Measurements from ENCODE around the gene SAE1.
"Not testable (repeated sequence)": the region's sequence is repeated elsewhere in the genome, so short reads cannot be mapped to it uniquely, and the experiment has no call there.

SAE1 gene

DNA sequence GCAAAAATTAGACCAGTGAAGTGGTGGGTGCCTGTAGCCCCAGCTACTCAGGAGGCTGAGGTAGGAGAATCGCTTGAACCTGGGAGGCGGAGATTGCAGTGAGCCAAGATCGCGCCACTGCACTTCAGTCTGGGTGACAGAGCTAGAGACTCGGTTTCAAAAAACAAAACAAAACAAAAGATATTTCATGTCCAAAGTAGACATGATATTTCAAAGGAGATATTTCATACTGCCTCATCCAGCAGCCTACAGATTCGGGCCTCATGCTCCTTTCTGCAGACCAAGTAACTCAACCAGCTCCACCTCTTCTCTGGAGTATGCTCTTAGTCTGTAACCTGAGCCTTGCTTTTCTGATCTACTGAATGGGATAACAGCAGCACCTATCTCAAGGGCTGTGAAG is 32.0 kb upstream of the SAE1 start:
- no peak overlapping the region for H3K4me3 ChIP-seq (ENCODE audit: low read depth in 1 of 2, low read length in 2 of 2)
- H2AFZ ChIP-seq (ENCODE audit: low read depth, low read length): no peak overlapping the region
- ATAC-seq (ENCODE audit: insufficient read depth, low read depth) (no peak), DNase-seq (no peak)
- H3K27ac ChIP-seq (ENCODE audit: low read length): no peak overlapping the region
- H4K20me1 ChIP-seq (ENCODE audit: insufficient read depth, low read length): peaks cover 79% of the 10 kb centered on the region
- H3K36me3 ChIP-seq (ENCODE audit: insufficient read depth, low read length): peaks cover 55% of the 10 kb centered on the region
- TF ChIP-seq, protein P1, sequence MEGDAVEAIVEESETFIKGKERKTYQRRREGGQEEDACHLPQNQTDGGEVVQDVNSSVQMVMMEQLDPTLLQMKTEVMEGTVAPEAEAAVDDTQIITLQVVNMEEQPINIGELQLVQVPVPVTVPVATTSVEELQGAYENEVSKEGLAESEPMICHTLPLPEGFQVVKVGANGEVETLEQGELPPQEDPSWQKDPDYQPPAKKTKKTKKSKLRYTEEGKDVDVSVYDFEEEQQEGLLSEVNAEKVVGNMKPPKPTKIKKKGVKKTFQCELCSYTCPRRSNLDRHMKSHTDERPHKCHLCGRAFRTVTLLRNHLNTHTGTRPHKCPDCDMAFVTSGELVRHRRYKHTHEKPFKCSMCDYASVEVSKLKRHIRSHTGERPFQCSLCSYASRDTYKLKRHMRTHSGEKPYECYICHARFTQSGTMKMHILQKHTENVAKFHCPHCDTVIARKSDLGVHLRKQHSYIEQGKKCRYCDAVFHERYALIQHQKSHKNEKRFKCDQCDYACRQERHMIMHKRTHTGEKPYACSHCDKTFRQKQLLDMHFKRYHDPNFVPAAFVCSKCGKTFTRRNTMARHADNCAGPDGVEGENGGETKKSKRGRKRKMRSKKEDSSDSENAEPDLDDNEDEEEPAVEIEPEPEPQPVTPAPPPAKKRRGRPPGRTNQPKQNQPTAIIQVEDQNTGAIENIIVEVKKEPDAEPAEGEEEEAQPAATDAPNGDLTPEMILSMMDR (IDR thresholded peaks at IDR 0.05; ENCODE audit: borderline replicate concordance, extremely low read depth, low read length, poor library complexity, severe bottlenecking): no peak
- no peak overlapping the region for H3K4me2 ChIP-seq (ENCODE audit: insufficient read depth, low read length)
- no peaks in the 10 kb centered on the region for H3K9me3 ChIP-seq (ENCODE audit: insufficient read depth, low read length, severe bottlenecking)
- H3K79me2 ChIP-seq (ENCODE audit: insufficient read depth, low read length): peaks cover 99% of the 10 kb centered on the region
- H3K27me3 ChIP-seq (ENCODE audit: insufficient read depth, low read length, poor library complexity): no peaks in the 10 kb centered on the region
- H3K4me1 ChIP-seq (ENCODE audit: insufficient read depth, low read length): peaks cover 21% of the 10 kb centered on the region
- H3K9ac ChIP-seq (ENCODE audit: low read depth, low read length): no peak overlapping the region

DNA sequence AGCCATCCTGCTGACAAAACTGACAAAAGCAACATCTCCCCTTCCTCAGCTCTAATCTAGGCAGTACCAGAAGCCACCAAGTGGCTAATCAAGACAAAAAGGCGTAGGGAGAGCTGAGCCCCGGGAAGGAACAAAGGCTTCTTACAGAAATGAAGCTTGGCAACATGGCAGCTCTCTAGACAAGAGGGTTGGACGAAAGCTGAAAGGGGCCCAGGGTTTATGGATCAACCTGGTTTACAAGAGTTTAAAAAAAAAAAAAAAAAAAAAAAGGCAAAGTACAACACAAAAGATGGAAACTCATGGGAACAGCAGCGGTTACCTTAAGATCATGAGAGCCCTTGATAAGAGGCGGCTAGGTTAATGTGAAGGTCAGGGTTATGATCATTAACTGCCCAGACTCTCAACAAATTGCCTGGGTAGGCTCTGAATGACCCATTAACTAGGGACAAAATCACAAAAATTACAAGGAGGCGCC is 31.0 kb upstream of the SAE1 start:
- no peak overlapping the region for H2AFZ ChIP-seq (ENCODE audit: low read depth, low read length)
- peaks cover 99% of the 10 kb centered on the region for H3K79me2 ChIP-seq (ENCODE audit: insufficient read depth, low read length)
- no peaks in the 10 kb centered on the region for H3K9me3 ChIP-seq (ENCODE audit: insufficient read depth, low read length, severe bottlenecking)
- no peak overlapping the region for H3K4me3 ChIP-seq (ENCODE audit: low read depth in 1 of 2, low read length in 2 of 2)
- peaks cover 20% of the 10 kb centered on the region for H3K4me1 ChIP-seq (ENCODE audit: insufficient read depth, low read length)
- ATAC-seq (ENCODE audit: insufficient read depth, low read depth): no peak
- peaks cover 72% of the 10 kb centered on the region for H4K20me1 ChIP-seq (ENCODE audit: insufficient read depth, low read length)
- H3K4me2 ChIP-seq (ENCODE audit: insufficient read depth, low read length): no peak overlapping the region
- H3K36me3 ChIP-seq (ENCODE audit: insufficient read depth, low read length): peaks cover 48% of the 10 kb centered on the region
- no peak for DNase-seq
- H3K27ac ChIP-seq (ENCODE audit: low read length): no peak overlapping the region
- no peak for TF ChIP-seq EZH2 (IDR thresholded peaks at IDR 0.05; ENCODE audit: borderline replicate concordance, low read depth, low read length, severe bottlenecking)
- TF ChIP-seq, protein P1 (IDR thresholded peaks at IDR 0.05; ENCODE audit: borderline replicate concordance, extremely low read depth, low read length, poor library complexity, severe bottlenecking): no peak
- H3K27me3 ChIP-seq (ENCODE audit: insufficient read depth, low read length, poor library complexity): no peaks in the 10 kb centered on the region
- H3K9ac ChIP-seq (ENCODE audit: low read depth, low read length): no peak overlapping the region

DNA sequence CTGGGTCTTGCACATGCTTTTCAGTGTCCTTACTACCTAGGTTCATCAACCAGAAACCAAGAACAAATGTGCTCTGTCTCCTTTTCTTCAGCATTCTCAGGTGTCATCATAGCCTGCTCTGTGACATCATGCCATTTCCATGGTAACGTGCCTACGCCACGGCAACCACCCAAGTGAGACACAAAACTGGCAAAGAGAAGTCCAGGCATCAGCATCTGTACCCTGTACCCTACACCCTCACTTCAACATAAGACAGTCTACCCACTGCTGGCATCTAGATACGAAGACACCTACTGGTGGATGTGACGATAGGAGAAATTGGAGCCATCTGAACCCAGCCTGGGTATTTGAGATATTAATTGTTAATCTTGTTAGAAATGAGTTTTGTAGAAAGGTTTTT is 30.3 kb upstream of the SAE1 start:
- peaks cover 14% of the 10 kb centered on the region for H3K4me1 ChIP-seq (ENCODE audit: insufficient read depth, low read length)
- no peak for ATAC-seq (ENCODE audit: insufficient read depth, low read depth)

DNA sequence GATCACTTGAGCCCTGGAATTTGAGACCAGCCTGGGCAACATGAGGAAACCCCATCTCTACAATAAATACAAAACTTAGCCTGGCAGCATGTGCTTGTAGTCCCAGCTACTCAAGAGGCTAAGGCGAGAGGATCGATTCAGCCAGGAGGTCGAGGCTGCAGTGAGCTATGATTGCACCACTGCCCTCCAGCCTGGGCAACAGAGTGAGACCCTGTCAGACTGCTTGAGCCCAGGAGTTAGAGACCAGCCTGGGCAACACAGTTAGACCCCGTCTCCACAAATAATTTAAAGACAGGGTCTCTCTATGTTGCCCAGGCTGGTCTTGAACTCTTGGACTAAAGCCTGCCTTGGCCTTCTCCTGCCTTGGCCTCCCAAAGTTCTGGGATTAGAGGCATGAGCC is 29.5 kb upstream of the SAE1 start:
- Histone ChIP-seq H4K20me1 (ENCODE audit: insufficient read depth, low read length) (peaks cover 68% of the 10 kb centered on the region), H3K36me3 (ENCODE audit: insufficient read depth, low read length) (peaks cover 46% of the 10 kb centered on the region), H3K79me2 (ENCODE audit: insufficient read depth, low read length) (peaks cover 99% of the 10 kb centered on the region)
- H3K4me1 ChIP-seq (ENCODE audit: insufficient read depth, low read length); H3K4me3 ChIP-seq (ENCODE audit: low read depth in 1 of 2, low read length in 2 of 2); H3K27ac ChIP-seq (ENCODE audit: low read length); H3K9me3 ChIP-seq (ENCODE audit: insufficient read depth, low read length, severe bottlenecking); H3K4me2 ChIP-seq (ENCODE audit: insufficient read depth, low read length); H3K9ac ChIP-seq (ENCODE audit: low read depth, low read length); ATAC-seq (ENCODE audit: insufficient read depth, low read depth); H2AFZ ChIP-seq (ENCODE audit: low read depth, low read length); H3K27me3 ChIP-seq (ENCODE audit: insufficient read depth, low read length, poor library complexity); DNase-seq: not testable (repeated sequence)

More for the DNA sequence above, 30.3 kb upstream of the SAE1 start:
- Histone ChIP-seq H3K4me2 (ENCODE audit: insufficient read depth, low read length) (no peak overlapping the region), H4K20me1 (ENCODE audit: insufficient read depth, low read length) (peaks cover 71% of the 10 kb centered on the region), H3K9me3 (ENCODE audit: insufficient read depth, low read length, severe bottlenecking) (no peaks in the 10 kb centered on the region), H2AFZ (ENCODE audit: low read depth, low read length) (no peak overlapping the region), H3K27ac (ENCODE audit: low read length) (no peak overlapping the region), H3K27me3 (ENCODE audit: insufficient read depth, low read length, poor library complexity) (no peaks in the 10 kb centered on the region), H3K36me3 (ENCODE audit: insufficient read depth, low read length) (peaks cover 48% of the 10 kb centered on the region), H3K79me2 (ENCODE audit: insufficient read depth, low read length) (peaks cover 99% of the 10 kb centered on the region), H3K9ac (ENCODE audit: low read depth, low read length) (no peak overlapping the region), H3K4me3 (ENCODE audit: low read depth in 1 of 2, low read length in 2 of 2) (no peak overlapping the region)
- DNase-seq: no peak
- TF ChIP-seq, protein P1 (IDR thresholded peaks at IDR 0.05; ENCODE audit: borderline replicate concordance, extremely low read depth, low read length, poor library complexity, severe bottlenecking): no peak
- no peak for TF ChIP-seq EZH2 (IDR thresholded peaks at IDR 0.05; ENCODE audit: borderline replicate concordance, low read depth, low read length, severe bottlenecking)

All from DND-41 (cell line).